Brain microvascular endothelial cell (primary cell): ENCODE results near the gene FGA.

Experiments
- DNase-seq: peaks from one replicate; pipeline ENCODE4 v3.0.0-alpha.2; 2020
- H3K27ac ChIP-seq: fragments of 250-450 bp; sonication (Bioruptor Pico); 2 replicates; pipeline ENCODE4 v1.5.1; 2020; ENCODE audit warnings: mild to moderate bottlenecking, moderate library complexity
- H3K27me3 ChIP-seq: fragments of 250-450 bp; sonication (Bioruptor Pico); replicated peaks from 2 replicates; pipeline ENCODE4 v1.5.1; 2020; ENCODE audit warnings: mild to moderate bottlenecking
- H3K36me3 ChIP-seq: fragments of 250-450 bp; sonication (Bioruptor Pico); replicated peaks from 2 replicates; pipeline ENCODE4 v1.5.1; 2020; ENCODE audit warnings: mild to moderate bottlenecking
- H3K4me3 ChIP-seq: 2 replicates; pipeline ENCODE4 v1.5.1; 2011; ENCODE audit warnings: low read depth, mild to moderate bottlenecking, control low read depth, low read length, moderate library complexity
- in situ Hi-C: cut with HindIII; loops from 2 replicates; pipeline ENCODE4 v1.10.0; 2017; ENCODE audit warnings: low sequenced_read_pairs, low pct_ligation_motif_present
- TF ChIP-seq, protein P1 (sequence below): IDR thresholded peaks from 2 replicates; pipeline ENCODE4 v1.5.1; 2011; ENCODE audit warnings: low read depth, mild to moderate bottlenecking, moderate library complexity, low read length, control low read depth, inconsistent platforms; ENCODE audit errors: missing control alignments

FGA gene

DNA sequence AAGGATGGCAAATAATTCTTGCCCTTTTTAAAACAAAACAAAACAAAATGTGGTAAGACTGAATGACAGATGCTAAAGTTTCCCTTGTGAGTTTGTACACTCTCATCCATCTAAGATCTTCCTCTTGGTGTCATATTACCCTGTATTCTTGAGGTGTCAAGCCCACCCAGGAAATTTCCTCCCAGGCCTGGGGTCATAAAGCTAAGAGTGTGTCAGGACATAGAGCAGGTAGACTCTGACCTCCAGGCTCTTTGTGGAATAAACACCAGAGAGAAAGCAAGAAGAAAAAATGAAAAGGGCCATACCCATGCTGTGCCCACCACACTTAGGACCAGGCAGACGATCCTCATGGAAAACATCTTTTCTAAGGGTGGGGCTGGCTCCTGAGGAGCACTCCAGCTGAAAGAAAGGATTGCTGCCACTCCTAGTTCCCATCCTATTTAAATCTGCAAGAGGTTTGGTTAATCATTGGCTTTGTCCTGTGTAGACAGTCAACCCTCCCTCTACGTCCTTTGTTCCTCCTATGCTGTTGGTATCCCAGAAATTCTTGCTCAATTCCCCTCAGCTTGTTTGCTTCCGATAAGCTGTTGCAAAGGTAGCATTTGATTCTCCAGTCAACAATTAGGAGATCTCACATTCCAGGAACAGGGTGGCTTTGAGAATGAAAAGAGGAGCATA is at the start of gene FGA:
TSS of gene FGA (minus strand) at position 414 of the 678 bp plus-strand sequence. CDS start at position 359, 55 bp downstream.
- TF ChIP-seq, protein P1, sequence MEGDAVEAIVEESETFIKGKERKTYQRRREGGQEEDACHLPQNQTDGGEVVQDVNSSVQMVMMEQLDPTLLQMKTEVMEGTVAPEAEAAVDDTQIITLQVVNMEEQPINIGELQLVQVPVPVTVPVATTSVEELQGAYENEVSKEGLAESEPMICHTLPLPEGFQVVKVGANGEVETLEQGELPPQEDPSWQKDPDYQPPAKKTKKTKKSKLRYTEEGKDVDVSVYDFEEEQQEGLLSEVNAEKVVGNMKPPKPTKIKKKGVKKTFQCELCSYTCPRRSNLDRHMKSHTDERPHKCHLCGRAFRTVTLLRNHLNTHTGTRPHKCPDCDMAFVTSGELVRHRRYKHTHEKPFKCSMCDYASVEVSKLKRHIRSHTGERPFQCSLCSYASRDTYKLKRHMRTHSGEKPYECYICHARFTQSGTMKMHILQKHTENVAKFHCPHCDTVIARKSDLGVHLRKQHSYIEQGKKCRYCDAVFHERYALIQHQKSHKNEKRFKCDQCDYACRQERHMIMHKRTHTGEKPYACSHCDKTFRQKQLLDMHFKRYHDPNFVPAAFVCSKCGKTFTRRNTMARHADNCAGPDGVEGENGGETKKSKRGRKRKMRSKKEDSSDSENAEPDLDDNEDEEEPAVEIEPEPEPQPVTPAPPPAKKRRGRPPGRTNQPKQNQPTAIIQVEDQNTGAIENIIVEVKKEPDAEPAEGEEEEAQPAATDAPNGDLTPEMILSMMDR = no peak
- Histone ChIP-seq H3K27ac (no peak within 1 kb of the TSS), H3K36me3 (no peaks in the 10 kb centered on the region), H3K27me3 (no peaks in the 10 kb centered on the region), H3K4me3 (no peak within 1 kb of the TSS)
- in situ Hi-C loops = no loop called here
- no peak for DNase-seq

GRCh38 chr4:154634058-154634457 is 43.5 kb upstream of the FGA start:
- H3K27ac ChIP-seq = no peak overlapping the region
- H3K4me3 ChIP-seq = no peak overlapping the region
- H3K27me3 ChIP-seq = no peaks in the 10 kb centered on the region
- no peak for DNase-seq
- TF ChIP-seq, protein P1 = no peak
- H3K36me3 ChIP-seq = no peaks in the 10 kb centered on the region
- in situ Hi-C loops = no loop called here

DNA sequence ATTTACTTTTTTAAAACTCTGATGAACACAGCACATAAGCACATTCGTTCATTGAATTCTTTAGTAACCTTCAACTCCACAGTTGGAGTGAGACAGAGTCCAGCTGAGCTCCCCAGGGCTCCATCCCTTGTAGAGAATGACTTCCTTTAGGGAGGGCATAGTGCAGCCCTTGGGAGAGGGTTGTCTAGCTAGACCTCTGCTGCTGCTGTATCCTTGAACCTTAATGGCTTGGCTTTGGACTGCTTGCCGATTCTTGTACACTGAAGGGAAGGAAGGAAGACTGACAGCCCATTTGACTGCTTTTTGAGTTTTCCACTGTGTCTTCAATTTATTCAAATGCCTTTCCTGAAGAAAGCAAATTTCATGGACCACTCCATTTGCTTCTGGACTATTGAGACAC is 41.3 kb upstream of the FGA start:
- H3K27ac ChIP-seq = no peak overlapping the region
- DNase-seq = no peak
- in situ Hi-C loops = no loop called here

DNA sequence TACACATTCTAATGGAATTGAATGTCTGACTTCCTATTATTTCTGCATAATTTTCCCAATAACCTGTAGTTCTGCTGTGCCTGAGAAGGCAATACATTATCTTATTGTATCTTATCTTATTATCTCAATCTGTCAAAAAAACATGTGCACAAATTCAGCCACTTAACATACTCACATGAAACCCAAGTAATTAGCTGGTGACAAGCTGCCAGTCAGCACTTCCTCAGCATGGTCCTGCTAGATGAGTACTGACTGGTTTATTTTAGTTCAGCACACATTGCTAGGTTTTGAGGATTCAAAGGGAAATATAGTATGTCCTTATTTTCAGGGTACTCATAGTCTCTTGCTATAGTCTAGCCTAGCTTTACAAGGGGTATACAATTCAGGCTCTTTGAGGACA is 39.8 kb upstream of the FGA start:
- TF ChIP-seq, protein P1 = no peak
- no peaks in the 10 kb centered on the region for H3K36me3 ChIP-seq
- in situ Hi-C loops = no loop called here

More for the DNA sequence above, 41.3 kb upstream of the FGA start:
- no peaks in the 10 kb centered on the region for H3K36me3 ChIP-seq
- TF ChIP-seq, protein P1 = no peak
- H3K4me3 ChIP-seq = no peak overlapping the region
- H3K27me3 ChIP-seq = peaks cover 3% of the 10 kb centered on the region

DNA sequence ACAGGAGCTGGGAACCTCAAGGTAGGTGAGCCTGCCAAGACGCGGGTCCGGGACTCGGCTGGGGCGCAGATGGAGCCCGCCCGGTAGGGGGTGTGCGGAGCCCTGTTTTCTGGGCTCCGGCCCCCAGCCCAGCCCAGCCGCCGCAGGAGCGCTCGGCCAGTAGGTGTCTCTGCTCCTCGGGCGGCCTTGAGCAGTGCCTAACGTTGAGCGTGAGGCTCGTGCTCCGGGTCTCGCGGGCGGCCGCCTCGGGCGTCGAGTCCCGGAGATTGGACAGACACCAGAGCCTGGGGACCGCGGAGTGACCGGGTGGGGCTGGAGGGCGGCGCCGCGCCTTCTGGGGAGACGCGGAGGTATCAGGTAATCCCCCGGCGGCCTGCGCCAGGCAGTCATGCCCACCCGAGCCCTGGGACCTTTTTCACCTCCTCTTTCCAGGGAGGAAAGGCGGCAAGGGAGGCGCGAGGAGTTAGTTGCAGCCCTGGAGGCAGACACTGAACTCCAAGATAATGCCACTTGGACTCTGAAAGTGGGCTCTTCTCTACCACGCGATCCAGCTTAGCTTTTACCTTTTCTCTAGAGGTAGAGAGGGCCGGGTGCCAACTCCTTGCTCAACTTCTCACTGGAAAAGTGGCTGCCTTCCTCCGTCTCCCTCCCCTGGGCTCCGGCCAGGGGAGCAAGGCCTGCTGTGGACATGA is 36.4 kb upstream of the FGA start:
- in situ Hi-C loops = no loop called here
- H3K27me3 ChIP-seq = peaks cover 3% of the 10 kb centered on the region
- H3K36me3 ChIP-seq = no peaks in the 10 kb centered on the region
- no peak overlapping the region for H3K27ac ChIP-seq
- TF ChIP-seq, protein P1 = peak; percentile 72
- peak; percentile 51 for DNase-seq
- peak overlapping the region; percentile 45 for H3K4me3 ChIP-seq

More for the DNA sequence above, 39.8 kb upstream of the FGA start:
- H3K27ac ChIP-seq = no peak overlapping the region
- peaks cover 3% of the 10 kb centered on the region for H3K27me3 ChIP-seq
- H3K4me3 ChIP-seq = no peak overlapping the region
- no peak for DNase-seq
